Stomach (tissue), 9 donors: ENCODE measurements around the gene MED25. TPM values are rescaled to one million over a fixed set of nuclear protein-coding genes. Genes with fewer than 3 reads are reported as not detected.

Source experiments
- DNase-seq, 2 donors: peaks; one replicate each; pipeline versions ENCODE4 v3.0.0 to v3.0.0-alpha.2; 2013 to 2019
- H3K27ac ChIP-seq, 5 donors: fragments of 200-600 bp in 4 of 5; sonication (generic) in 4 of 5; one replicate each; pipeline ENCODE4 v1.5.1; 2013 to 2019; ENCODE audit warnings: mild to moderate bottlenecking in 1 of 5, moderate library complexity in 1 of 5
- H3K27me3 ChIP-seq, 3 donors: fragments of 200-600 bp; sonication (generic); one replicate each; pipeline ENCODE4 v1.5.1; 2017 to 2019; ENCODE audit warnings: mixed run types in 1 of 3
- H3K36me3 ChIP-seq, 4 donors: fragments of 200-600 bp; sonication (generic); 1 replicate in 3 of 4; 2 replicates in 1 of 4; pipeline ENCODE4 v1.5.1; 2016 to 2019
- H3K4me1 ChIP-seq, 4 donors: fragments of 200-600 bp; sonication (generic); one replicate each; pipeline ENCODE4 v1.5.1; 2016 to 2019
- H3K4me3 ChIP-seq, 4 donors: fragments of 200-600 bp; sonication (generic) in 3 of 4; one replicate each; pipeline ENCODE4 v1.5.1; 2016 to 2019; ENCODE audit warnings: mild to moderate bottlenecking in 1 of 4
- H3K9me3 ChIP-seq, 4 donors: fragments of 200-600 bp; sonication (generic); one replicate each; pipeline ENCODE4 v1.5.1; 2016 to 2019
- CTCF ChIP-seq, 7 experiments: fragments of 450-650 bp in 4 of 7; fragments of 200-600 bp in 3 of 7; sonication (generic) in 3 of 7; IDR thresholded peaks; one replicate each; pipeline ENCODE4 v1.5.1; 2016 to 2019; ENCODE audit warnings: antibody characterized with exemption in 7 of 7, control low read depth in 2 of 7, mild to moderate bottlenecking in 1 of 7
- EP300 ChIP-seq: sonication (generic); formaldehyde crosslinking; IDR thresholded peaks from one replicate; pipeline ENCODE4 v1.6.1; 2017; ENCODE audit warnings: antibody characterized with exemption
- POLR2A ChIP-seq, 4 donors: fragments of 450-650 bp; IDR thresholded peaks; one replicate each; pipeline ENCODE4 v1.6.1; 2016; ENCODE audit warnings: antibody characterized with exemption in 4 of 4, control low read depth in 2 of 4, mild to moderate bottlenecking in 1 of 4, moderate library complexity in 1 of 4
- POLR2AphosphoS5 ChIP-seq, 3 donors: sonication (generic); formaldehyde crosslinking; IDR thresholded peaks; one replicate each; pipeline ENCODE4 v1.6.1; 2016; ENCODE audit warnings: antibody characterized with exemption in 3 of 3
- WGBS, 5 donors: extraction: QIAGEN DNeasy Blood & Tissue Kit in 3 of 5; methylation state at CpG; one replicate each; pipeline versions ENCODE4 v1.1.5 to v1.1.7; 2013 to 2018; 5-methylcytosine and 5-hydroxymethylcytosine counted together
- intact Hi-C: fragments of 100-400 bp; cut with DNase I; formaldehyde crosslinking; loops from one replicate; pipeline ENCODE4 v1.15.1; 2023; ENCODE audit warnings: low total_unique reads
- polyA plus RNA-seq, 3 donors: library from polyadenylated mRNA; stranded (reverse); fragments of 200-250 nt; gene quantifications; one replicate each; pipeline ENCODE4 v1.2.3, GENCODE V29; 2013
- small RNA-seq, 4 donors: library from RNA; depleted of rRNA; stranded (forward); fragments of <200 nt; gene quantifications; one replicate each; pipeline ENCODE3, GENCODE V24; 2016
- total RNA-seq, 5 donors: library from RNA; depleted of rRNA; stranded (reverse); fragments of >200 nt; gene quantifications; one replicate each; pipeline versions ENCODE4 v1.1.0 to v1.2.3, GENCODE V29; 2014 to 2016
- donor health status: healthy with polysubstance abuse.
- donor health status: Bipolar disorder and iron deficiency.
- donor health status: healthy.

The MED25 gene
- total and polyA plus RNA-seq, 8 donors: 18.0 to 387 (median 57.6) TPM

- no peak overlapping the region for H3K4me3 ChIP-seq
- no peak overlapping the region for H3K27ac ChIP-seq
- 91 to 98% (median 97%) methylated on average over 5 of the region's 5 CpGs for WGBS, 5 donors
- no peak for DNase-seq
- TF ChIP-seq POLR2AphosphoS5 (IDR thresholded peaks at IDR 0.05) (no peak), CTCF (IDR thresholded peaks at IDR 0.05) (no peak), EP300 (no peak), POLR2A (IDR thresholded peaks at IDR 0.05) (no peak)
- H3K4me1 ChIP-seq: peaks cover 12 to 24% (median 15%) of the 10 kb centered on the region in 4 donors
- peaks cover 57 to 96% (median 93%) of the 10 kb centered on the region in 4 donors for H3K36me3 ChIP-seq
- no peaks in the 10 kb centered on the region for H3K27me3 ChIP-seq
- intact Hi-C loops: no loop called here
- no peaks in the 10 kb centered on the region for H3K9me3 ChIP-seq
Measured at GRCh38 chr19:49883094-49883493, 65.0 kb downstream of the MED25 start.

GRCh38 chr19:49884109-49884508, 66.0 kb downstream of the MED25 start:
- Histone ChIP-seq H3K9me3 (no peaks in the 10 kb centered on the region), H3K36me3 (peaks cover 57 to 100% (median 97%) of the 10 kb centered on the region in 4 donors), H3K4me1 (peaks cover 2 to 13% (median 4%) of the 10 kb centered on the region in 4 donors), H3K27ac (no peak overlapping the region), H3K27me3 (no peaks in the 10 kb centered on the region), H3K4me3 (no peak overlapping the region)
- WGBS, 5 donors: 90 to 97% (median 92%) methylated on average over 18 of the region's 18 CpGs
- TF ChIP-seq EP300 (no peak), POLR2A (IDR thresholded peaks at IDR 0.05) (no peak), POLR2AphosphoS5 (IDR thresholded peaks at IDR 0.05) (no peak), CTCF (IDR thresholded peaks at IDR 0.05) (no peak)
- DNase-seq: no peak
- intact Hi-C loops: no loop called here

- Histone ChIP-seq H3K27me3 (peaks cover 0 to 2% (median 2%) of the 10 kb centered on the region in 3 donors), H3K27ac (no peak overlapping the region), H3K36me3 (peaks cover 57 to 94% (median 92%) of the 10 kb centered on the region in 4 donors), H3K4me3 (no peak overlapping the region), H3K4me1 (peaks cover 0 to 13% (median 2%) of the 10 kb centered on the region in 4 donors), H3K9me3 (no peaks in the 10 kb centered on the region)
- no peak for TF ChIP-seq POLR2AphosphoS5 (IDR thresholded peaks at IDR 0.05)
- TF ChIP-seq CTCF (IDR thresholded peaks at IDR 0.05): no peak
- TF ChIP-seq EP300: no peak
- no peak for TF ChIP-seq POLR2A (IDR thresholded peaks at IDR 0.05)
- intact Hi-C loops: no loop called here
- 88 to 96% (median 95%) methylated on average over 3 of the region's 3 CpGs for WGBS, 5 donors
- no peak for DNase-seq
Measured at GRCh38 chr19:49884760-49885159, 66.7 kb downstream of the MED25 start.

Small RNA genes within 50 kb of the gene (small RNA-seq; reads per million reads assigned to genes)
- gene MIR4749: 0 reads per million in 4 donors
- gene MIR6799: 0 reads per million in 4 donors

Other genes with a start within 250 kb of the MED25 start
- 100 to 1,000 TPM in 1 of 5 donors, 10 to 100 TPM in 4; 18.1 to 354 (median 70.5) TPM for gene NOSIP, start 237.7 kb upstream of the MED25 start, total RNA-seq
- gene NOSIP, start 237.7 kb upstream of the MED25 start, polyA plus RNA-seq: 100 to 1,000 TPM in 2 of 3 donors, 10 to 100 TPM in 1; 94.6 to 154 (median 113) TPM
- gene PRRG2, start 237.0 kb upstream of the MED25 start, total RNA-seq: 10 to 100 TPM in 1 of 5 donors, 1 to 10 TPM in 2, not detected in 2; 5.9 to 12.5 (median 10.0) TPM
- gene PRRG2, start 237.0 kb upstream of the MED25 start, polyA plus RNA-seq: 10 to 100 TPM in 1 of 3 donors, 1 to 10 TPM in 2; 8.6 to 14.7 (median 9.0) TPM
- 10 to 100 TPM in 3 of 5 donors, 1 to 10 TPM in 2; 4.6 to 88.3 (median 13.9) TPM for gene PRR12, start 227.1 kb upstream of the MED25 start, total RNA-seq
- gene PRR12, start 227.1 kb upstream of the MED25 start, polyA plus RNA-seq: 10 to 100 TPM in 1 of 3 donors, 1 to 10 TPM in 2; 3.1 to 16.7 (median 5.6) TPM
- gene RRAS, start 178.1 kb upstream of the MED25 start, total RNA-seq: 100 to 1,000 TPM in 1 of 5 donors, 10 to 100 TPM in 3, 1 to 10 TPM in 1; 7.7 to 138 (median 63.9) TPM
- gene RRAS, start 178.1 kb upstream of the MED25 start, polyA plus RNA-seq: 100 to 1,000 TPM; 126 to 145 (median 130) TPM
- gene SCAF1, start 176.1 kb upstream of the MED25 start, total RNA-seq: 10 to 100 TPM in 4 of 5 donors, 1 to 10 TPM in 1; 8.3 to 41.7 (median 19.8) TPM
- 10 to 100 TPM in 2 of 3 donors, 1 to 10 TPM in 1; 8.9 to 19.7 (median 12.1) TPM for gene SCAF1, start 176.1 kb upstream of the MED25 start, polyA plus RNA-seq
- 100 to 1,000 TPM in 4 of 5 donors, 10 to 100 TPM in 1; 28.3 to 380 (median 104) TPM for gene IRF3, start 152.4 kb upstream of the MED25 start, total RNA-seq
- gene IRF3, start 152.4 kb upstream of the MED25 start, polyA plus RNA-seq: 100 to 1,000 TPM; 104 to 148 (median 114) TPM
- gene BCL2L12, start 152.4 kb upstream of the MED25 start, total RNA-seq: 10 to 100 TPM in 1 of 5 donors, 1 to 10 TPM in 4; 2.3 to 10.7 (median 7.5) TPM
- gene BCL2L12, start 152.4 kb upstream of the MED25 start, polyA plus RNA-seq: 10 to 100 TPM; 12.8 to 23.3 (median 22.4) TPM
- 100 to 1,000 TPM in 3 of 5 donors, 10 to 100 TPM in 2; 53.3 to 131 (median 104) TPM for gene PRMT1, start 141.0 kb upstream of the MED25 start, total RNA-seq
- gene PRMT1, start 141.0 kb upstream of the MED25 start, polyA plus RNA-seq: 100 to 1,000 TPM; 102 to 111 (median 111) TPM
- gene ADM5, start 128.7 kb upstream of the MED25 start, total RNA-seq: 1 to 10 TPM in 2 of 5 donors, not detected in 3; 1.1 to 1.7 TPM
- gene ADM5, start 128.7 kb upstream of the MED25 start, polyA plus RNA-seq: 1 to 10 TPM in 1 of 3 donors, under 1 TPM in 2; 0.61 to 2.5 (median 1.00) TPM
- gene CPT1C, start 127.2 kb upstream of the MED25 start, total RNA-seq: 10 to 100 TPM in 1 of 5 donors, 1 to 10 TPM in 2, not detected in 2; 1.8 to 35.6 (median 3.0) TPM
- 10 to 100 TPM in 1 of 3 donors, 1 to 10 TPM in 2; 2.4 to 11.0 (median 3.1) TPM for gene CPT1C, start 127.2 kb upstream of the MED25 start, polyA plus RNA-seq
- gene TSKS, start 55.0 kb upstream of the MED25 start, total RNA-seq: not detected
- gene TSKS, start 55.0 kb upstream of the MED25 start, polyA plus RNA-seq: under 1 TPM in 1 of 3 donors, not detected in 2; 0.73 TPM
- 100 to 1,000 TPM in 1 of 5 donors, 10 to 100 TPM in 4; 19.8 to 177 (median 38.4) TPM for gene AP2A1, start 51.3 kb upstream of the MED25 start, total RNA-seq
- gene AP2A1, start 51.3 kb upstream of the MED25 start, polyA plus RNA-seq: 10 to 100 TPM; 24.3 to 31.2 (median 27.3) TPM
- 10 to 100 TPM in 3 of 5 donors, 1 to 10 TPM in 2; 1.2 to 37.4 (median 10.5) TPM for gene FUZ, start 5.0 kb upstream of the MED25 start, total RNA-seq
- 10 to 100 TPM; 15.1 to 17.6 (median 15.9) TPM for gene FUZ, start 5.0 kb upstream of the MED25 start, polyA plus RNA-seq
- 100 to 1,000 TPM in 3 of 5 donors, 10 to 100 TPM in 2; 45.0 to 186 (median 102) TPM for gene PTOV1, start 32.9 kb downstream of the MED25 start, total RNA-seq
- 100 to 1,000 TPM; 117 to 131 (median 118) TPM for gene PTOV1, start 32.9 kb downstream of the MED25 start, polyA plus RNA-seq
- 100 to 1,000 TPM in 3 of 5 donors, 10 to 100 TPM in 2; 30.3 to 208 (median 115) TPM for gene PNKP, start 49.3 kb downstream of the MED25 start, total RNA-seq
- gene PNKP, start 49.3 kb downstream of the MED25 start, polyA plus RNA-seq: 10 to 100 TPM; 38.9 to 69.7 (median 39.7) TPM
- gene AKT1S1, start 59.1 kb downstream of the MED25 start, total RNA-seq: 10 to 100 TPM in 4 of 5 donors, 1 to 10 TPM in 1; 3.5 to 63.7 (median 10.7) TPM
- 10 to 100 TPM; 35.5 to 41.0 (median 38.3) TPM for gene AKT1S1, start 59.1 kb downstream of the MED25 start, polyA plus RNA-seq
- 10 to 100 TPM; 10.5 to 77.1 (median 42.4) TPM for gene TBC1D17, start 59.4 kb downstream of the MED25 start, total RNA-seq
- gene TBC1D17, start 59.4 kb downstream of the MED25 start, polyA plus RNA-seq: 10 to 100 TPM; 33.5 to 33.6 (median 33.6) TPM
- gene IL4I1, start 78.6 kb downstream of the MED25 start, total RNA-seq: under 1 TPM in 3 of 5 donors, not detected in 2; 0.45 to 0.73 (median 0.58) TPM
- 1 to 10 TPM in 1 of 3 donors, under 1 TPM in 2; 0.56 to 1.1 (median 0.76) TPM for gene IL4I1, start 78.6 kb downstream of the MED25 start, polyA plus RNA-seq
- 10 to 100 TPM in 1 of 5 donors, 1 to 10 TPM in 4; 2.2 to 13.9 (median 5.1) TPM for gene ATF5, start 110.9 kb downstream of the MED25 start, total RNA-seq
- 10 to 100 TPM; 20.0 to 40.3 (median 20.5) TPM for gene ATF5, start 110.9 kb downstream of the MED25 start, polyA plus RNA-seq
- 10 to 100 TPM in 3 of 5 donors, 1 to 10 TPM in 2; 5.3 to 58.0 (median 14.5) TPM for gene NUP62, start 111.2 kb downstream of the MED25 start, total RNA-seq
- gene NUP62, start 111.2 kb downstream of the MED25 start, polyA plus RNA-seq: 10 to 100 TPM; 13.7 to 17.0 (median 15.9) TPM
- gene SIGLEC11, start 142.9 kb downstream of the MED25 start, total RNA-seq: 100 to 1,000 TPM in 1 of 5 donors, 10 to 100 TPM in 3, under 1 TPM in 1; 0.29 to 103 (median 35.1) TPM
- gene SIGLEC11, start 142.9 kb downstream of the MED25 start, polyA plus RNA-seq: 10 to 100 TPM in 2 of 3 donors, 1 to 10 TPM in 1; 5.8 to 41.0 (median 34.2) TPM
- gene VRK3, start 207.1 kb downstream of the MED25 start, total RNA-seq: 10 to 100 TPM in 4 of 5 donors, 1 to 10 TPM in 1; 3.5 to 39.7 (median 24.5) TPM
- 10 to 100 TPM; 16.1 to 34.1 (median 18.7) TPM for gene VRK3, start 207.1 kb downstream of the MED25 start, polyA plus RNA-seq
- 10 to 100 TPM in 3 of 5 donors, 1 to 10 TPM in 1, under 1 TPM in 1; 0.58 to 28.0 (median 12.1) TPM for gene ZNF473, start 207.7 kb downstream of the MED25 start, total RNA-seq
- 1 to 10 TPM; 1.7 to 2.6 (median 2.0) TPM for gene ZNF473, start 207.7 kb downstream of the MED25 start, polyA plus RNA-seq